GM12878 (cell line): ENCODE data around the gene LVRN. TPM values are rescaled to one million over a fixed set of nuclear protein-coding genes. Genes with fewer than 3 reads are reported as not detected.

Experiments
- ATAC-seq: fragments of 200-7000 bp; cut with Tn5 transposase; 3 replicates; pipeline ENCODE4 v1.9.1; 2020; ENCODE audit warnings: mild to moderate bottlenecking, moderate library complexity
- BruUV-seq: library from RNA; stranded (reverse); fragments of 400-500 nt; replicated peaks from 2 replicates; lab custom pipeline; 2021; lab: Mats Ljungman, UMichigan
- CTCF ChIA-PET: fragments of 300-600 bp; sonication (Branson Sonifier 250); formaldehyde crosslinking; extraction: SDS; loops from one replicate; lab custom pipeline; 2021; ENCODE audit warnings: inconsistent platforms; lab: Yijun Ruan, JAX
- POLR2A ChIA-PET: fragments of 350-600 bp; formaldehyde crosslinking; extraction: SDS; loops from one replicate; lab custom pipeline; 2021; ENCODE audit warnings: inconsistent platforms; lab: Charles Lee
- RAD21 ChIA-PET: fragments of 300-600 bp; sonication (Branson Sonifier 250); formaldehyde crosslinking; loops from one replicate; lab custom pipeline; 2023; ENCODE audit warnings: antibody characterized with exemption; ENCODE audit not compliant: unreplicated experiment; lab: Charles Lee
- SMC1A ChIA-PET: fragments of 300-600 bp; sonication (Branson Sonifier 250); formaldehyde crosslinking; loops from one replicate; lab custom pipeline; 2023; ENCODE audit not compliant: unreplicated experiment, uncharacterized antibody; lab: Charles Lee
- DNase-seq: peaks from one replicate; pipeline ENCODE4 v3.0.0-alpha.2; 2011; ENCODE audit warnings: low read depth, low spot score
- FAIRE-seq: peaks from 3 replicates; lab custom pipeline; 2011; peaks lifted over from hg19 to GRCh38; lab: Jason Lieb, UNC
- H2AFZ ChIP-seq: 2 replicates; pipeline ENCODE4 v1.6.0; 2011; ENCODE audit warnings: low read depth, low read length, control low read depth; ENCODE audit not compliant: control insufficient read depth
- H3K27ac ChIP-seq: 2 replicates; pipeline ENCODE4 v1.5.1; 2011; ENCODE audit warnings: control low read depth; ENCODE audit not compliant: control insufficient read depth, insufficient read depth
- H3K27me3 ChIP-seq, 2 experiments: replicated peaks in 1 of 2; 2 replicates each; pipeline versions ENCODE4 v1.6.0 to v1.6.1; 2011; ENCODE audit warnings: low read length in 1 of 2; ENCODE audit not compliant: control insufficient read depth in 2 of 2, insufficient read depth in 2 of 2
- H3K36me3 ChIP-seq, 2 experiments: 2 replicates each; pipeline ENCODE4 v1.5.1; 2011; ENCODE audit warnings: low read length in 1 of 2; ENCODE audit not compliant: control insufficient read depth in 2 of 2, insufficient read depth in 2 of 2
- H3K4me1 ChIP-seq: 2 replicates; pipeline ENCODE4 v1.6.1; 2011; ENCODE audit warnings: mild to moderate bottlenecking, low read length, moderate library complexity, mixed read lengths; ENCODE audit not compliant: control insufficient read depth, insufficient read depth
- H3K4me2 ChIP-seq: 2 replicates; pipeline ENCODE4 v1.6.0; 2011; ENCODE audit warnings: control low read depth; ENCODE audit not compliant: control insufficient read depth, insufficient read depth
- H3K4me3 ChIP-seq: fragments of 200-600 bp; sonication (generic); 2 replicates; pipeline ENCODE4 v1.5.1; 2016
- H3K79me2 ChIP-seq: 2 replicates; pipeline ENCODE4 v1.6.0; 2011; ENCODE audit warnings: low read length; ENCODE audit not compliant: control insufficient read depth, insufficient read depth
- H3K9ac ChIP-seq: 2 replicates; pipeline ENCODE4 v1.8.0; 2011; ENCODE audit warnings: low read length, control low read depth, mixed read lengths; ENCODE audit not compliant: control insufficient read depth, insufficient read depth
- H3K9me3 ChIP-seq: replicated peaks from 3 replicates; pipeline ENCODE4 v1.5.1; 2011; ENCODE audit warnings: mild to moderate bottlenecking, low read length; ENCODE audit not compliant: control insufficient read depth, insufficient read depth
- H4K20me1 ChIP-seq: 2 replicates; pipeline ENCODE4 v1.6.0; 2011; ENCODE audit not compliant: control insufficient read depth, insufficient read depth
- ATF7 ChIP-seq: fragments of 450-650 bp; IDR thresholded peaks from 2 replicates; pipeline ENCODE4 v1.6.1; 2016; ENCODE audit warnings: low read depth, mild to moderate bottlenecking
- CREB1 ChIP-seq: IDR thresholded peaks from 2 replicates; pipeline ENCODE4 v1.6.1; 2012; ENCODE audit warnings: low read depth, mild to moderate bottlenecking, inconsistent platforms
- CREM ChIP-seq: IDR thresholded peaks from 2 replicates; pipeline ENCODE4 v1.6.1; 2014; ENCODE audit warnings: antibody characterized with exemption, low read depth
- FOXM1 ChIP-seq: IDR thresholded peaks from 2 replicates; pipeline ENCODE4 v1.6.1; 2012; ENCODE audit warnings: low read depth, mild to moderate bottlenecking, inconsistent platforms, low read length, moderate library complexity
- HDAC2 ChIP-seq: fragments of 200-600 bp; sonication (generic); IDR thresholded peaks from 2 replicates; pipeline ENCODE4 v1.6.1; 2017
- NFIC ChIP-seq: IDR thresholded peaks from 2 replicates; pipeline ENCODE4 v1.6.1; 2012; ENCODE audit warnings: low read depth, mild to moderate bottlenecking, inconsistent platforms, low read length, moderate library complexity
- NFYB ChIP-seq: IDR thresholded peaks from 2 replicates; pipeline ENCODE4 v1.6.1; 2011; ENCODE audit warnings: low read depth, mild to moderate bottlenecking, low read length, improper control_type of control experiment, moderate library complexity; ENCODE audit not compliant: insufficient read depth
- RAD21 ChIP-seq: IDR thresholded peaks from 2 replicates; pipeline ENCODE4 v1.6.1; 2011; ENCODE audit warnings: mild to moderate bottlenecking, low read depth, low read length, moderate library complexity; ENCODE audit not compliant: insufficient read depth
- RUNX3 ChIP-seq: IDR thresholded peaks from 2 replicates; pipeline ENCODE4 v1.6.1; 2012; ENCODE audit warnings: low read length, inconsistent platforms
- SMC3 ChIP-seq: IDR thresholded peaks from 2 replicates; pipeline ENCODE4 v1.6.1; 2011; ENCODE audit warnings: low read length, improper control_type of control experiment, borderline replicate concordance
- WGBS: methylation state at CpG from one replicate; pipeline ENCODE4 v1.1.6; 2016; ENCODE audit warnings: low lambda C conversion rate; ENCODE audit not compliant: insufficient replicate concordance, insufficient coverage; ENCODE audit errors: missing lambda C conversion rate; 5-methylcytosine and 5-hydroxymethylcytosine counted together
- in situ Hi-C: fragments of 300-500 bp; cut with MboI; formaldehyde crosslinking; loops from 9 replicates; pipeline ENCODE4 v1.14.3; 2018; ENCODE audit warnings: mixed read lengths
- intact Hi-C: fragments of 100-400 bp; cut with micrococcal nuclease; formaldehyde crosslinking; loops from one replicate; pipeline ENCODE4 v1.14.2; 2022; ENCODE audit not compliant: unreplicated experiment
- polyA plus RNA-seq, 11 experiments: library from polyadenylated mRNA; depleted of rRNA in 4 of 11; unstranded in 6 of 11; stranded (reverse) in 5 of 11; fragments of >200 nt; fragmentation: Nextera tagmentation in 4 of 11; fragmentation: Illumina TruSeq in 1 of 11; extraction: Ambion mirVana in 4 of 11; extraction: Trizol in 1 of 11; gene quantifications; 1 replicate in 1 of 11; 2 replicates in 10 of 11; pipeline versions ENCODE4 v1.2.1 to v1.2.3, GENCODE V29; 2011 to 2016; ENCODE audit warnings: inconsistent platforms in 2 of 11, missing spikeins in 2 of 11, low read depth in 1 of 11
- total RNA-seq, 4 experiments: library from RNA; depleted of rRNA in 3 of 4; stranded (reverse); fragments of >200 nt in 3 of 4; fragmentation: Illumina TruSeq in 1 of 4; extraction: Trizol in 1 of 4; gene quantifications; 2 replicates each; pipeline versions ENCODE4 v1.2.1 to v1.2.3, GENCODE V29; 2013 to 2021
- TF ChIP-seq, protein P1 (sequence below), 3 experiments: IDR thresholded peaks in 2 of 3; conservative IDR thresholded peaks in 1 of 3; 2 replicates each; pipeline ENCODE4 v1.5.1; 2011; ENCODE audit warnings: low read depth in 3 of 3, low read length in 3 of 3, mild to moderate bottlenecking in 3 of 3, control low read depth in 2 of 3, moderate library complexity in 2 of 3, inconsistent platforms in 1 of 3, mixed read lengths in 1 of 3; ENCODE audit not compliant: control insufficient read depth in 2 of 3, insufficient read depth in 1 of 3; ENCODE audit errors: extremely low read depth in 1 of 3
- TF ChIP-seq, protein P2 (sequence below): IDR thresholded peaks from 2 replicates; pipeline ENCODE4 v1.6.1; 2012; ENCODE audit warnings: low read length, inconsistent platforms
- TF ChIP-seq, protein P3 (sequence below): fragments of 450-650 bp; conservative IDR thresholded peaks from 2 replicates; pipeline ENCODE4 v1.6.1; 2017; ENCODE audit warnings: mild to moderate bottlenecking, moderate library complexity

LVRN gene
- total and polyA plus RNA-seq, 10 of the 15 experiments (the other 5 are each of a cell fraction or from before 2014, with no cell fraction given) = 0.04 to 0.87 (median 0.11) TPM; not detected in 4

DNA sequence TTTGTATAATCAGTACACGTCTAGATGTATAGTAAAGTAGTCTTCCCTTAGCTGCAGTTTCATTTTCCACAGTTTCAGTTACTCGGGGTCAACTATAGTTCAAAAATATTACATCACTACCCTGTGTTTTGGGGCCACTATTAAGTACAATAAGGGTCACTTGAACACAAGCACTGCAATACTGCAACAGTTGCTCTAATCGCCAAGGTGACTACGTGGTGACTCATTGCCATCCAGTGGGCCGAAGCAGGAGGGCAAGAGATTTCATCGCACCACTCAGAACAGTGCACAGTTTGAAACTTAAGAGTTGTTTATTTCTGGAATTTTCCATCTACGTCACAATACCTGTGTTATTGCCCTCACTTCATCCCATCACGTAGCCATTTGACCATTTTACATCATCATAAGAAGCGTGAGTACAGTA is 69.8 kb downstream of the LVRN start, which contains the start of gene ARL14EPL:
Gene ARL14EPL (plus strand): TSS at position 379 of the 424 bp plus-strand sequence. CDS start 18,994 bp downstream, outside the sequence.
- Histone ChIP-seq H4K20me1 (no peaks in the 10 kb centered on the region), H3K9ac (no peak within 1 kb of the TSS), H3K4me2 (peak within 1 kb of the TSS; percentile 34; the same call in 1 of the 2 replicates), H3K27ac (no peak within 1 kb of the TSS), H3K4me1 (peaks cover 13% of the 10 kb centered on the region; the same call in 1 of the 2 replicates), H3K4me3 (no peak within 1 kb of the TSS), H2AFZ (0 out of 2 replicates have a peak within 1 kb of the TSS, but pooled peaks have one; percentile 8), H3K36me3 (no peaks in the 10 kb centered on the region), H3K79me2 (no peaks in the 10 kb centered on the region), H3K27me3 (no peaks in the 10 kb centered on the region; a peak in 1 of 4 replicates), H3K9me3 (no peaks in the 10 kb centered on the region)
- ATAC-seq (peak; percentile 95), FAIRE-seq (no peak), DNase-seq (no peak)
- ChIA-PET POLR2A (no interaction called here), RAD21 (interaction anchor here (0.8 to 2.5 kb wide), 4 partner anchors 37 to 397 kb away, joined by 3 to 8 read pairs (median 6); no protein-coding TSS in a partner anchor), CTCF (interaction anchor here (0.8 to 2.5 kb wide), 9 partner anchors 36 to 408 kb away, joined by 3 to 9 read pairs (median 3); no protein-coding TSS in a partner anchor), SMC1A (interaction anchor here (0.7 to 3.4 kb wide), 6 partner anchors 10 to 397 kb away, joined by 3 to 12 read pairs (median 8); no protein-coding TSS in a partner anchor)
- WGBS = 15% methylated on average over 9 of the region's 9 CpGs
- no TSS peak for BruUV-seq
- in situ Hi-C loops (no loop called here), intact Hi-C loops (loop anchor here (1.0 kb wide), 1 partner anchor 191 kb away; the partner anchor contains the start of genes AP3S1 and ATG12)
- TF ChIP-seq NFYB (no peak), FOXM1 (no peak), CREM (peak; percentile 53; the same call in 1 of the 2 replicates), RUNX3 (peak; percentile 18; the same call in 1 of the 2 replicates), ATF7 (peak; percentile 67), RAD21 (peak; percentile 82), NFIC (0 out of 2 replicates have a peak, but pooled peaks have one; percentile 17), CREB1 (peak; percentile 68), HDAC2 (no peak), SMC3 (peak; percentile 37; the same call in 1 of the 2 replicates)
- TF ChIP-seq, protein P1, sequence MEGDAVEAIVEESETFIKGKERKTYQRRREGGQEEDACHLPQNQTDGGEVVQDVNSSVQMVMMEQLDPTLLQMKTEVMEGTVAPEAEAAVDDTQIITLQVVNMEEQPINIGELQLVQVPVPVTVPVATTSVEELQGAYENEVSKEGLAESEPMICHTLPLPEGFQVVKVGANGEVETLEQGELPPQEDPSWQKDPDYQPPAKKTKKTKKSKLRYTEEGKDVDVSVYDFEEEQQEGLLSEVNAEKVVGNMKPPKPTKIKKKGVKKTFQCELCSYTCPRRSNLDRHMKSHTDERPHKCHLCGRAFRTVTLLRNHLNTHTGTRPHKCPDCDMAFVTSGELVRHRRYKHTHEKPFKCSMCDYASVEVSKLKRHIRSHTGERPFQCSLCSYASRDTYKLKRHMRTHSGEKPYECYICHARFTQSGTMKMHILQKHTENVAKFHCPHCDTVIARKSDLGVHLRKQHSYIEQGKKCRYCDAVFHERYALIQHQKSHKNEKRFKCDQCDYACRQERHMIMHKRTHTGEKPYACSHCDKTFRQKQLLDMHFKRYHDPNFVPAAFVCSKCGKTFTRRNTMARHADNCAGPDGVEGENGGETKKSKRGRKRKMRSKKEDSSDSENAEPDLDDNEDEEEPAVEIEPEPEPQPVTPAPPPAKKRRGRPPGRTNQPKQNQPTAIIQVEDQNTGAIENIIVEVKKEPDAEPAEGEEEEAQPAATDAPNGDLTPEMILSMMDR (IDR thresholded peaks at IDR 0.05 in 2 of 3, conservative IDR thresholded peaks at IDR 0.05 in 1 of 3; ENCODE audit: control insufficient read depth in 2 of 3, extremely low read depth in 1 of 3, insufficient read depth in 1 of 3, low read depth in 3 of 3, low read length in 3 of 3) = peak; percentile 29 to 56 (median 53); a peak in 4 of 6 replicates
- TF ChIP-seq, protein P2, sequence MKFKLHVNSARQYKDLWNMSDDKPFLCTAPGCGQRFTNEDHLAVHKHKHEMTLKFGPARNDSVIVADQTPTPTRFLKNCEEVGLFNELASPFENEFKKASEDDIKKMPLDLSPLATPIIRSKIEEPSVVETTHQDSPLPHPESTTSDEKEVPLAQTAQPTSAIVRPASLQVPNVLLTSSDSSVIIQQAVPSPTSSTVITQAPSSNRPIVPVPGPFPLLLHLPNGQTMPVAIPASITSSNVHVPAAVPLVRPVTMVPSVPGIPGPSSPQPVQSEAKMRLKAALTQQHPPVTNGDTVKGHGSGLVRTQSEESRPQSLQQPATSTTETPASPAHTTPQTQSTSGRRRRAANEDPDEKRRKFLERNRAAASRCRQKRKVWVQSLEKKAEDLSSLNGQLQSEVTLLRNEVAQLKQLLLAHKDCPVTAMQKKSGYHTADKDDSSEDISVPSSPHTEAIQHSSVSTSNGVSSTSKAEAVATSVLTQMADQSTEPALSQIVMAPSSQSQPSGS = peak; percentile 73
- TF ChIP-seq, protein P3, sequence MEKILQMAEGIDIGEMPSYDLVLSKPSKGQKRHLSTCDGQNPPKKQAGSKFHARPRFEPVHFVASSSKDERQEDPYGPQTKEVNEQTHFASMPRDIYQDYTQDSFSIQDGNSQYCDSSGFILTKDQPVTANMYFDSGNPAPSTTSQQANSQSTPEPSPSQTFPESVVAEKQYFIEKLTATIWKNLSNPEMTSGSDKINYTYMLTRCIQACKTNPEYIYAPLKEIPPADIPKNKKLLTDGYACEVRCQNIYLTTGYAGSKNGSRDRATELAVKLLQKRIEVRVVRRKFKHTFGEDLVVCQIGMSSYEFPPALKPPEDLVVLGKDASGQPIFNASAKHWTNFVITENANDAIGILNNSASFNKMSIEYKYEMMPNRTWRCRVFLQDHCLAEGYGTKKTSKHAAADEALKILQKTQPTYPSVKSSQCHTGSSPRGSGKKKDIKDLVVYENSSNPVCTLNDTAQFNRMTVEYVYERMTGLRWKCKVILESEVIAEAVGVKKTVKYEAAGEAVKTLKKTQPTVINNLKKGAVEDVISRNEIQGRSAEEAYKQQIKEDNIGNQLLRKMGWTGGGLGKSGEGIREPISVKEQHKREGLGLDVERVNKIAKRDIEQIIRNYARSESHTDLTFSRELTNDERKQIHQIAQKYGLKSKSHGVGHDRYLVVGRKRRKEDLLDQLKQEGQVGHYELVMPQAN = no peak
